ENCODE measurements around the gene TFPI.

TFPI gene

GRCh38 chr2:187503700-187504099 is 50.5 kb downstream of the TFPI start:
- no peak for DNase-seq

- no peak for DNase-seq
Measured at GRCh38 chr2:187502467-187502866, 51.8 kb downstream of the TFPI start.

GRCh38 chr2:187500585-187501359 is 53.5 kb downstream of the TFPI start:
- peak in 1 of 2 experiments; percentile 35 for DNase-seq

- DNase-seq, result peak; percentile 59 to 71
Measured at GRCh38 chr2:187499941-187500532, 54.2 kb downstream of the TFPI start.

- DNase-seq, result peak in 1 of 2 experiments; percentile 12
Measured at GRCh38 chr2:187497858-187498463, 56.3 kb downstream of the TFPI start.

GRCh38 chr2:187497140-187497539 is 57.1 kb downstream of the TFPI start:
- no peak for DNase-seq

GRCh38 chr2:187495324-187495723 is 58.9 kb downstream of the TFPI start:
- no peak for DNase-seq

GRCh38 chr2:187493877-187494568 is 60.2 kb downstream of the TFPI start:
- no peak for DNase-seq

GRCh38 chr2:187493180-187493579 is 61.1 kb downstream of the TFPI start:
- no peak for DNase-seq

GRCh38 chr2:187486241-187486640 is 68.0 kb downstream of the TFPI start:
- DNase-seq, result no peak

GRCh38 chr2:187485523-187485922 is 68.7 kb downstream of the TFPI start:
- no peak for DNase-seq

- no peak for DNase-seq
Measured at GRCh38 chr2:187483537-187483936, 70.7 kb downstream of the TFPI start.

GRCh38 chr2:187482796-187483195 is 71.4 kb downstream of the TFPI start:
- no peak for DNase-seq

GRCh38 chr2:187481543-187481942 is 72.7 kb downstream of the TFPI start:
- no peak for DNase-seq

GRCh38 chr2:187478719-187479118 is 75.5 kb downstream of the TFPI start:
- no peak for DNase-seq

GRCh38 chr2:187477051-187477450 is 77.2 kb downstream of the TFPI start:
- DNase-seq, result no peak

GRCh38 chr2:187475499-187476248 is 78.6 kb downstream of the TFPI start:
- no peak for DNase-seq

GRCh38 chr2:187470698-187471097 is 83.5 kb downstream of the TFPI start:
- DNase-seq, result no peak

GRCh38 chr2:187469538-187469937 is 84.7 kb downstream of the TFPI start:
- DNase-seq, result no peak

GRCh38 chr2:187468262-187468661 is 86.0 kb downstream of the TFPI start:
- DNase-seq, result no peak

- no peak for DNase-seq
Measured at GRCh38 chr2:187466129-187466792, 88.0 kb downstream of the TFPI start.

GRCh38 chr2:187462839-187463238 is 91.4 kb downstream of the TFPI start:
- DNase-seq, result no peak

Measured in NCI-H2081 (cell line).